Omental fat pad (tissue), 4 donors: Measurements from ENCODE around the gene PID1. TPM values are rescaled to one million over a fixed set of nuclear protein-coding genes. Genes with fewer than 3 reads are reported as not detected.

Experiments used
- ATAC-seq: fragments of 150-250 bp; one replicate; pipeline ENCODE4 v1.9.1; 2016; ENCODE audit warnings: mild to moderate bottlenecking, moderate library complexity; ENCODE audit not compliant: low FRiP score
- DNase-seq: peaks from one replicate; pipeline ENCODE4 v3.0.0-alpha.2; 2019; ENCODE audit warnings: low spot score
- CTCF ChIP-seq, 3 donors: fragments of 450-650 bp; IDR thresholded peaks; one replicate each; pipeline ENCODE4 v1.5.1; 2016 to 2017; ENCODE audit warnings: antibody characterized with exemption in 3 of 3, mild to moderate bottlenecking in 3 of 3, moderate library complexity in 2 of 3
- total RNA-seq, 4 donors: library from RNA; depleted of rRNA; stranded (reverse); fragments of >200 nt; gene quantifications; one replicate each; pipeline ENCODE4 v1.1.0, GENCODE V29; 2016

The PID1 gene
- total RNA-seq, 4 donors from 2014 or later: 20.7 to 98.7 (median 59.1) TPM

- TF ChIP-seq CTCF (IDR thresholded peaks at IDR 0.05): no peak
- ATAC-seq: no peak
- no peak for DNase-seq
Measured at GRCh38 chr2:229051798-229052197, 219.3 kb downstream of the PID1 start.

GRCh38 chr2:229050133-229050532 lies 221.0 kb downstream of the PID1 start:
- DNase-seq (no peak), ATAC-seq (no peak)
- no peak for TF ChIP-seq CTCF (IDR thresholded peaks at IDR 0.05)

- DNase-seq (no peak), ATAC-seq (no peak)
- no peak for TF ChIP-seq CTCF (IDR thresholded peaks at IDR 0.05)
Measured at GRCh38 chr2:229048134-229048533, 223.0 kb downstream of the PID1 start.

GRCh38 chr2:229045671-229046070 lies 225.4 kb downstream of the PID1 start:
- ATAC-seq (no peak), DNase-seq (no peak)
- TF ChIP-seq CTCF (IDR thresholded peaks at IDR 0.05): no peak

GRCh38 chr2:229044581-229044980 lies 226.5 kb downstream of the PID1 start:
- DNase-seq (no peak), ATAC-seq (no peak)
- TF ChIP-seq CTCF (IDR thresholded peaks at IDR 0.05): no peak

GRCh38 chr2:229043681-229044080 lies 227.4 kb downstream of the PID1 start:
- no peak for ATAC-seq
- no peak for DNase-seq
- TF ChIP-seq CTCF (IDR thresholded peaks at IDR 0.05): no peak

GRCh38 chr2:229042349-229042748 lies 228.7 kb downstream of the PID1 start:
- no peak for TF ChIP-seq CTCF (IDR thresholded peaks at IDR 0.05)
- no peak for ATAC-seq
- no peak for DNase-seq
